NCI-H446 (cell line): ENCODE data around the gene NKRF.
A peak's percentile ranks its signal among the peaks of the same experiment; 100 is the strongest.
"Not testable (repeated sequence)": the region's sequence is repeated elsewhere in the genome, so short reads cannot be mapped to it uniquely, and the experiment has no call there.

Experiments
- DNase-seq, 2 experiments: peaks; one replicate each; lab custom pipeline; 2025; lab: John Stamatoyannopoulos, UW

Gene NKRF

DNA sequence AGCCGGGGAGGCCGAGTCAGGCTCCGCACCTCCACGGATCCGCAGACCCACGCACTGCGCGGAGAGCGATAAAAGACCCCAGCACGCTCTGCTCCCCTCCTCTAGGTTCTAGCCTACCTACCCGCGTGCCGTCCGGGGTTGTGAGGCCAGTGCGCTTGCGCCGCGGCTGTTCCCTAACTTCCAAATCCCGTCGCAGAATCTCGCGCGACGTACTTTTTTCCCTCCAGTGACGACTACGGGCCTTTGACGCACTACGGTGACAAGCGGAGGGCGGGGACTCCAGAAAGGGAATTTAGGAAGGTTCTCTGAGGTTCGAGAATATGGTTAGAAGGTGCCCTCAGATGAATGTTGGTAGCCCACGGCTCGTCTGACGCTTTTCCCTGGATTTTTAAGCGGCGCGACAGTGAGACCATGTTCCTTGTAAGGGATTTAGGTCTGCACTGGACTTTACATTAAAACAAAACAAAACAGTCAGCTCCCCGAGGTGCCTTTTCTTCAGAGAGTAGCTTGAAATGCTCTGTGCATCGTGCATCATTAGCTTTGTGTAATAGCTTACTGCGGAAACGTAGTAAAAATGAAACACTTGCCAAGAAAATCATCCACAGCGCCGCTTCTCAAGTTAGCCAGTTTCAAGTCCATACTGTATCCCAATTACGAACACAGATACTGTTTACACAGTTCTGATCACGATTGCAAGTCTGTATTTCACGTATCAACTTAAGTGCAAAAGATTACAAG is at the start of gene NKRF:
TSS of gene NKRF (minus strand) at position 145 of the 738 bp plus-strand sequence.
- peak; percentile 82 to 94 for DNase-seq

DNA sequence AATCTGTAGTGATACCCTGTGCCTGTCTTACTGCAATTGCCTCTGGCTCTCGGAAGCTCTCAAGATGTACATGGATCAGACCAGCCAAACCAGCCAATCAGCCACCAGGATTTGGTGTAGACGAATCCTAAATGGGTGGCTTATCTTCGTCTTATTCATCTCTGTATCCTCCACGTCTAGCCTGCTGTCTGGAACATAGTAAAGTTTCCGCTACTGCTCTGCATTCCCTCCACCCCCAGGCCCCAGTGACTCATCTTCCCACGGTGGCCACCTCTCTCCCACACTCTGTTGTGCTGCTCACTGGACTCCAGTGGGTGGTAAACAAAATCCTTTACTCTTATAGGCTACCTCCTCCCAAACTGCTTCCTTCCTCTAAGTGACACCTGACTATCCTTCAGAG is 48.9 kb upstream of the NKRF start:
- no peak for DNase-seq

DNA sequence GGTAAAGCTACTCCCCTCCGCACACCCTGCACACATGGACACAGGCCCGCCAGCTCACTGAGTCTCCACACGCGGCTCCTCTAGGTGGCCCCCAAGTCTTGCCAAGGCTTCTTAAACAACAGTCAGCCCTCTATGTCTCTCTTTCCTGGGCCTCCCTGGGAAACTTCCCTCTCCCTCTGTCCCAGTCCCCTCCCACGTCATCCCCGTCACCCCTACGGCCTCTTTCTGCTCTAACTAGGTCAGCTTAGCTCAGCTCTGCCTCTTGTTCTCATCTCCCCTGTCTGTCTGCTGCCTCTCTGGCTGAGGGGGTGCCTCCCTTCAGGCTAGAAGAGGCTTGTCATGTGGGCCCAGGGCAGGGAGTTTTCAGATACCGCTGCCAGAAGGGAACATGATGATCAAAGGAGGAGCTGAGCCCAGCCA is 47.9 kb upstream of the NKRF start:
- DNase-seq = no peak

DNA sequence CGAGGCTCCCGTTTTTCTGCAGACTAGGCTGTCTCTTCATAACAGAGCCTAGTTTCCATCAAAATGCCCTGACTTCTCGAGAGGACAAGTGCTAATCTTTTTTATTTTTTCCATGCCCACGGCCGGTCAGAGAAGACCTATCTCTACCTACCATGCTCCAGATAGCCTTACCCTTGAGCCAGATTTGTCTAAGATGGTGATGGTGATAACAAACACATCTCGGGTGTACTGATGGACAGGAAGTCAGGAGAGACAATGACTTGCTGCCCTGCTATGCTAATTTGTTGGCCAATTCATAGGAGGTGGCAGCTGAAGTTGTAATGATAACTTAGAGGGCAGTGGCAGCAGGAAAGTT is 42.2 kb upstream of the NKRF start:
- no peak for DNase-seq

DNA sequence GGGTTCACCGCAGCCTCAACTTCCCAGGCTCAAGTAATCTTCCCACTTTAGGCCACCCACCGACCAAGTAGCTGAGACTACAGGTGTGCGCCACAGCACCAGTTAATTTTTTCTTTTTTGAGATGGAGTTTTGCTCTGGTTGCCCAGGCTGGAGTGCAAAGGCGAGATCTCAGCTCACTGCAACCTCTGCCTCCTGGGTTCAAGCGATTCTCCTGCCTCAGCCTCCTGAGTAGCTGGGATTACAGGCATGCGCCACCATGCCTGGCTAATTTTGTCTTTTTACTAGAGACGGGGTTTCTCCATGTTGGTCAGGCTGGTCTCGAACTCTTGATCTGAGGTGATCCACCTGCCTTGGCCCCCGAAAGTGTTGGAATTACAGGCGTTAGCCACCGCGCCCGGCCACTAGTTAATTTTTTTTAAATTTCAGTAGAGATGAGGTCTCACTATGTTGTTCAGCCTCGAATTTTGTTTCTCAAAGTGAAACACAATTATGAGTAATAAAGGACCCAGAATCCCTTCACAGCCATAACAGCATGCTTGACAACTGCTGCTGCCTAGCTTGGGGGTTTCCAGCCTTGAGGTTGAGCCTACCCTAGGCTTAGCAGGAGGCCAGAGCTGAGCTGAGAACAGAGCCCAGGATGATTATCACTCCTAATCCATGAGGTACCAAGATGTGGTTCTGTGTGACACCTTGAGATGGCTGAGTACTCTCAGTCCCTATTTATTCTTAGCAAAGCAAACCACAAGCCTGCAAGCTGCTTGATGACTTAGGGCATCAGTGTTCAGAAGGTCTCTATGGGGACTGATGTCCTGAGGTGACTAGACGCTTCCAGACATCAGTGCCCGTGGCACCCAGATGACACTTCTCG is 41.6 kb upstream of the NKRF start:
- DNase-seq = no peak

DNA sequence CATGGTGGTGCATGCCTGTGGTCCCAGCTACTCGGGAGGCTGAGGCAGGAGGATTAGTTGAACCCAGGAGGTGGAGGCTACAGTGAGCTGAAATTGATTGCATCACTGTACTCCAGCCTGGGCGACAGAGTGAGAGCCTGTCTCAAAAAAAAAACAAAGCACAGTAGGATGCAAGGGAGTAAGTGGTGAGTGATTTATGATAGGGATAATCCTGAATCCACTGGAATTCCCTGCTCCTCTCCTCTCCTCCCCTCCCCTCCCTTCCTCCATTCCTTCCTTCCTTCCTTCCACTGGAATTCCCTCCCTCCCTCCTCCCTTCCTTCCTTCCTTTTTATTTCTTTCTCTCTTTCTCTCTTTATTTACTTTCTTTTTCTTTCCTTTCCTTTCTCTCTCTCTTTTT is 40.9 kb upstream of the NKRF start:
- no peak for DNase-seq

DNA sequence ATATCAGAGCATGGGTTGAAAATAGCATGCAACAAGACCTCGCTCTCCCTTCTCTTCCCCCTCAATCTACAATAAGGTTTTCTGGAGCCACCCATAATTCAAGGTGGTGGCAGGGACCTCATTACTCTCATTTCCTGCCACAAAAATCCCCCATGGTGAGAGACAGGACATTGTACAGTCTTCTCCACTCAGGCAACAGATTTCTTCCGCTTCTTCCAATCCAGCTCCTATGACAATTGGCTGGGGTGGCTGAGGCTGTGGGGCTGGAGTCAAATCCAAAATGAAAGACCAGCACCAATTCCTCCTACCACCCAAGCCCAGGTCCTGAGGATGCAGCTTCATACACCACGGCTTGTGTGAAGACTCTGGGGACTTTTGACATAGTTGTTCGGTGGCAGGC is 40.3 kb upstream of the NKRF start:
- DNase-seq = no peak

DNA sequence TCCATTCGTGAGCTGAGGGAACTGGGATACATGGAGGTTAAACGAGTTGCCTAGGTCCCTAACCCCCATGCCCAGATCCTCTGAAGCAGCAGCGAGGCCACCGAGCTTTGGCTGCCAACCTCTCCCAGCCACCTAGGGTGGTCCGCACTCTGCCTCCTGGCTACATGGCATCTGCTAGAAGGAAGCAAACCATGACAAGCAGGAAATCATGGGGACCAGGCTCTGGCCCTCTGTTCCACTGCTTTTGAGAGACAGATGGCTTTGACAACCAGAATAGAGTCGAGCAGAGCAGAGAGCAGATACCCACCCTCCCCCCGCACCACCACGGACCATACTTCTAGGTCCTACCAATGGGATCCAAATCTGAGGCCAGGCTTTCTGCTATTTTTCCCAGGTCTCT is 37.5 kb upstream of the NKRF start:
- DNase-seq = no peak

DNA sequence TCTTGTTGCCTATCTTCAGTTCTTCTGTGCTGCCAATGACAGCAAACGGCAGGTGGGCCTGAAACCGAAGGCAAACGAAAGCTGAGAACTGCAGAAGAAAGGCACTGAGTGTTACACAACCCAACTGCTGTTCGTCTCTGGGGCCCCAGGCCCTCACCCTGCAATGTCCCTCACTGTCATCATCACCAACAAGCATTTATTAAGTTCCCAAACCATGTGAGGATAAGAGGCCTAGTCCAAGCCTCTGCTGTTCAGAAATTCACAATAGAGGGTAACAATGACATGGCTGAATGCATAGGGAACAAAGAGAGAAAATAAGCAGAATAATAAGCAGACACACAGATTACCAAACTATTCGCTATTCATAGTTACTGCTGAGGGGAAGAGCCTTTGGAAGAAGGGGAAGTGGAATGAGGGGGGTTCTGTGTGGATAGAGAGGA is 34.5 kb upstream of the NKRF start:
- no peak for DNase-seq

DNA sequence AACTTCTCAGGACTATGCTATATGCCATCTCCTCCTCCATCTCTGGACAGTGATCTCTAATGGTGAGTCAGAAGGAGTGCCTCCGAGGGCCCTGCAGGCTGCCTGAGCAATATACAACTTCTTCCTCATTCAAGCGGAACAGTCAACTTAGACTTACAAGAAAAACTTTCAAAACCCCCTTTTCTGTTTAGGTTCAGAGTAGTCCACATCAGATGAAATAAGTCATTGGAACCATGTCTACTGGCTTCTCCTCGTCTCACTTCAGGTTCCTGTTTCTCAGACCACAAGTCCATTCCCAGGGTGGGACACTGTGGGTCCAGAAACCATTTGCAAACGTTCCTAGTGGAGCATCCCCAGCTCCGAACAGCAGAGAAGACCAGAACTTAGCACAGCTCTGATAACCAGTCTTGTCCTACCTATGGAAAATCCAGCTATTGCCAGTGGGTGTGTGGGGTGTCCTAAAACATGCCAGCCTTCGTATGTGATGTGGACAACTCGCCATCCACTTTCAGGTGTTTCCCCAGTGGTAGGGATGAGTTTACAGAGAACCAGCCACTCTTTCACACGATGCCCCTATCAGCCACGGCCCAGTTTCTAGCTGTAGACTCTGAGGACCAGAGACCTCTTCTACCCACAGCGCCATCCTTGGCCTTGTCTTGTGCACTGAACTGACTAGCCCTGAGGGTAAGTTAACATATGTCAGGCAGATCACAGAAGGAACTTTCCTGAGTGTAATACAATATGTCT is 32.7 kb upstream of the NKRF start:
- DNase-seq = no peak

DNA sequence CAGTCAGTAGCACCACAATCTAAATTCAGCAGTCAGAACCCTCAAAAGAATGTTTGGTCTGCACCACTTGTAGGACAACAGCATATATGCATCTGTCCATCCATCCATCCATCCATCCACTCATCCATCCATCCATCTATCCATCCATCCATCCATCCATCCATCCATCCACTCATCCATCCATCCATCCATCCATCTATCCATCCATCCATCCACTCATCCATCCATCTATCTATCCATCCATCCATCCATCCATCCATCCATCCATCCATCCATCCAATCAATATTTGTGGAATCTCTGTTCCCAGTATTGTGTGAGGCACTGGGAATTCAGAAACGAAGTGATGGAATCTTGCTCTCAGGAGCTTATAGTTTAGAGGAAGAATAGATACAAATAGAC is 31.2 kb upstream of the NKRF start:
- not testable (repeated sequence) for DNase-seq

DNA sequence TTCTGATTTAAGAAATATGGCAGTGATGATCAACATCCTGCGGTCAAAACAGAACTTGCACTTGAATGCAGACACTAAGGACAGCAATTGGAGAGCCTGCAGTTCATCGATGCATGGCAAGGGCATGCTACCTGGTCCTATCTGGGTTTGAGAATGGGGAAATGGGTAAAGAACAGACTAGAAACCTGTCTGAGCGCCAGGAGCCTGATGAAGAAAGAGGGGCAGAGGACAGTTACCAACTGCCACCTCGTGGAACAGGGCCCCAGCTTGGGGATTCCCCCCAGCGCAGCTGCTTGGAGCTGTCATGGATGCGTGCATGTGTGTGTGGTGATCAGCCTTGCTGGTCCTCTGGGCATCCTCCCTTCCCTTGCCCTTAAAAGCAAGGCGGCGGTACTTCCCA is 30.2 kb upstream of the NKRF start:
- no peak for DNase-seq

DNA sequence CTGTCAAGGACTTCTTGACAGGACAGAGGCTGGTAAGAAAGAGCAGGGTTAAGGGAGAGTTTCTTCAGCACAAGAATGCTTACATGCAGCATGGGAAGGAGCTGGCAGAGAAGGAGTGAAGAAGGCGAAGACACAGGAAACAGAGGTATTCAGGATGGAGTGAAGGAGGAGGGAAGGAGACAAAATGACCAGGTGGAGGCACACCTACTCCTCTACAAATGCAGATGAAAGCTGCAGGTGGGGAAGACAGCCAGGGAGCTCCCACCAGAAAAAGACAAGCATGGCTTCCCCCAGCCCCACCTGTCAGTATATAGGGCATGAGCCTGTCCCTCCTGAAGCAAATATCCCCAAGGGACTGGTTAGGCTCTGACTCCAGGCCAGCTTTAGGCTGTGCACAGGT is 29.6 kb upstream of the NKRF start:
- no peak for DNase-seq

DNA sequence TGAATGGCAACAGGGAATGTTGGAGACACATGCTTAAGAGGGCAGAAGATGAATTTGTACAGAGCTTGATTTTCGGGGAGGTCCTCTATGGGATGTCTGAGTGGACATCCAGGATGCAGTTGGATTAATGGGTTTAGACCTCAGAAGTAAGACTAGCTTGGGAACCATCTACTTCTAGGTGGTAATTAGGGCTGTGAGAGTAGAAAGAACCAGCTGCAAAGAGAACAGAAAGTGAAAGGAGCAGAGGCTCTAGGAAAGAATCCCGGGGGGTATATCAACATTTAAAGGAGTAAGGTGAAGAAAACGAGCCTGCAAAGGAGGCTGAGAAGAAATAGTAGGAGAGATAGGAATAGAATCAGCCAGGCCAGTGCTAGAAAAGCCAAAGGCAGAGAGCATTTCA is 29.0 kb upstream of the NKRF start:
- DNase-seq = no peak

DNA sequence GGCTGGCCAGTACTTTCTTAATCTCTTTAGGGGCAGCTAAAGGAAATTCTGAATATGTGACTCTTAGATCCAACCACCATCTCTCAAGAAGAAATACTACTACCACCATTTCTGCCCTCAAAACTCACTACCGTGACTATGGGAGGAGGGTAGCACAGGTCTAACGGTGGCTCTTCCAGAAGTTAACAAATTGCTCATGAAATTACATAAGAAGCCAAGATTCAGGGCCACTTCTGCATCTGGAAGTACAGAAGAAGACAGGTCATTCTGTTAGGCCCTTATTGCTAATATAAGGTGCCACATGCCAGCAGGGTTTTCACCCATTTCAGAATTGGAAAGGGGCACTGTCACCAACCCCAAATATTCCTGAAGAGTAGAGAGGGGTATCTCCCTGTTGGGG is 19.6 kb upstream of the NKRF start:
- no peak for DNase-seq

DNA sequence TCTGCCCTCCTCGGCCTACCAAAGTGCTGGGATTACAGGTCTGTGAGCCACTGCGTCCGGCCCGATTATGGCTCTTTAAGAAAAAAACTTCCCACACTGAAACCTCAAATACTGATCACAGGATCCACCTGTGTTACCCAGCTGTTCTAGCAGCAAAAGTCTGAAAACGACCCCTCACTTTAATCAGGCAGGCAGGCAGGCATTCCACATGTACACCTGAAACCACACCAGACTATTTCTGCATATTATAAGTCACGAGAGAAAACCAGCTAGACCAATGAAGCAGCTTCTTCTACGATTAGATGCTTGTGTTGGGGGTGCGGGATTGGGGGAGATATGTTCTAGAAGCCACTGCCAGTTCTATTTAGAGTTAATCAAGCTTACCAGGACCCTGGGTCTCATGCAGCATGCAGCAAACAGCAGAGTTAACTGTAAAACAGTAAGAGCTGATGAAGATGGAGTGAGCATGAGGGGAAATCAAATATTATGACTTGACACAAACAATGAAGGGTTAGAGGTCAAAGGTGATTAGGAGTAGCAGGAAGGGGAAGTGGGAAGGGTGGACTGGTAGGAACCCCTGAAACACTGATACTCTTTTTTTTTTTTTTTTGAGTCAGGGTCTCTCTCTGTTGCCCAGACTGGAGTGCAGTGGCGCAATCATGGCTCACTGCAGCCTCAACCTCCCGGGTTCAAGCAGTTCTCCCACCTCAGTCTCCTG is 18.9 kb upstream of the NKRF start:
- no peak for DNase-seq

DNA sequence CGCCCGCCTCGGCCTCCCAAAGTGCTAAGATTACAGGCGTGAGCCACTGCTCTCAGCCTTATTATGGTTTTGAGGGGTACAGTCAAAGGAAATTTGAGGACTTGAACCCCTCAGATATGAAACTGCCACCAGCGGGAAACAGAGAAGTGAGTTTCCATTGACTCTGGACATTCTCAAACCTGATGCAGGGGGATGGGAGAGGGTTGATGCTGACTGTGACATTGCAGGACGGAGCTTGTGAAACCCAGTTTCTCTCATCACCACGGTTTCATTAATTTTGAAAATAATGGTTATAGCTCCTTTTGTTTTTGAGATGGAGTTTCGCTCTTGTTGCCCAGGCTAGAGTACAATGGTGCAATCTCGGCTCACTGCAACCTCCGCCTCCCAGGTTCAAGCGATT is 18.2 kb upstream of the NKRF start:
- DNase-seq = no peak

DNA sequence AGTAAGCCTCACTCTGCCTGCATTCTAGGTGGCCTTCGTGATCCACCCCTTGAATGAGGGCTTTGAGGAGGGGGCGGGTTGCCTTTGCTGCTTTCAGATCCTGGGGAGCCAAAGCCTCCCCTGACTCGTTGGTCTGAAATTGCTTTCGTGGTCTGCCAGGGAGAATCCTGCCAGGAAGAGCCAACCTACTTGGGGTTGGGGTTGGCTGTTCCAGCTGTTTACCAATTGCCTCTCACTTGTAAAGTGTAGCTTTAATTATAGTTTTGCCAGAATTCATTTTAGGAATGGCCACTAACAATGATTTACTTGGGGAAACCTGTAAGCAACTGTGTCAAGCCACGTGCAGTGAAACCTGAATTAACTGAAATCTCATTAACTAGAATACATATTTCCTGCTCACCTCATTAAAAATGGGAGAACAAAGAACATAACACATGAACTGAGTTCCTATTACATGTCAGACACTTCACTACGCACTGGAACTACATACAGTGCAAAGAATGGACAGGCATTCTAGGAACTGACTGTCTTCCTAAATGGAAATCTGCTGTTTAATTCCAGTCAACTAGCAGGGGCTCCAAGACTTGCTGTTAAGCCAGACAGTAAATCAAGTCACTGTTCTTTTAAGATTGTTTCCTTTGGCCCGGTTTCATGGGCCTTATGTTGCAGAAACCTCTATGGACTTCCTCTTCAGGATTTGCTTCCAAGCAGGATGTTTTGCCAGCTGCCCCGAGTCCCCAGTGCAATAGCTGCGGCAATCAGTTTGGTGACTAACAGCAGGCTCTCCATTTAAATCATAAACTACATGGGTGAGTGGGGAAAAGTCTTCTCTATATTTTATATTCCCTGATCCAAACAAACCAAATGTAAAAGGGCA is 16.4 kb upstream of the NKRF start:
- DNase-seq = peak in 1 of 2 experiments; percentile 65

DNA sequence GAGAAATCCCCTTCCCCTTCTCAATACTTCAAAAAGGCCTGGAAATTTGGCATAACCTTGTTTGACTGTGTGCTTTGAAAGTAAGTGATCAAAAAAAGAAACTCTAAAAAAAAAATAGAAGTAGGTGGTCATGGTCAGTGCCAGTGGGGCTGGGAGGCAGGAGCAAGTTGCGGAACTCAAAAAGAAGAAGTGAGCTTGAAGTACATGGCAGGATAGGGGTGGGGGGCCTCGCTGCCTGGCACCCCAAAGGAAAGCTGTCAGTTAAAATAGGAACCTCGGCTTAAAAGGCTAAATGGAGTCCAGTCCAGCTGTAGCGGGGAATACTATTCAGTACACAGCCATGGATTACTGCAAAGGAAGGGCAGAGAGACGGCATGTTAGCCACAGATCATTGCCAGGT is 12.2 kb upstream of the NKRF start:
- no peak for DNase-seq

DNA sequence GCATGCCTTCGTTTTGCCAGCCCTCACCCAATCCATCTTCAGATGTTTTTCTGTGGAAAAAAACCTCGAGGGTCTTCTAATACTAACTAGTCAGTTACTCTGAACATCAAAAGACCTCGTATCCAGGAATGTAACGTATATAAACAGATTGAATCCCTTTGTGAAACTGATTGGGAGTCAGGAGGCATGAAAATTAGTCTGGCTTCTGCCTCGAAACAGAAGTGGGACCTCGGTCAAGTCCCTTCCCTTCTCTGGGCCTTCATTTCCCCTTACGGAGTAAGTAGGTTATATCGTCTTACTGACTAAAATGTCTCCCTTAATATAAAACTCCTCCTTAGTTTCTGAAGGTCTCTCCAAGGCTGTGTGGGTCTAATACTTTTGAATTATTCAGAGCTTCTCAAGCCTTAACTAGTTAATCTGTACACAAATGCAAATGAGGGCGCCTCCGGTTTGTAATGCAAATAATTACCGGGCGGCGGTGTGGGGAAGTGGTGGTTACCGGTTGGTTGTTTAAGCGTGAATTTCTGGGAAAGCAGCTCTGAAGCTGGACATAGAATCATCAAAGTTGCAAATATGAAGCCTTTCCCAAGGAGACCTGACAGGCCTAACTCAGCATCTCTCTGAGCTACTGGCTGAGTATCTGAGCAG is 11.4 kb upstream of the NKRF start:
- DNase-seq = no peak

DNA sequence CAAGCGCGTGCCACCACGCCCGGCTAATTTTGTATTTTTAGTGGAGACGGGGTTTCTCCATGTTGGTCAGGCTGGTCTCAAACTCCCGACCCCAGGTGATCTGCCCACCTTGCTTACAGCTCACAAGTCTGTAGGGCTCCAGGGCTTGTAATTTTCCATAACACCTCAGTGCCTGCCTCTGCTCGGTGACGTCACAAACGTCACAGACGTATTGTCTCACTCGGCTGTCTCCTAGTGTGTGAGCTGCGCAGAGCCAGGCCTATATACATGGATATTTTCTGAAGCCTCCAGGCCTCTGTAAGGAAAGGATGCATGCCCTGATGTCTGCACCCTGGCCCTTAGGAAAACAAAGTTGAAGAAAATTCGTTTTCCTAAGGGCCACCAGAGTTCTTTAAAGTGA is 8.6 kb upstream of the NKRF start:
- no peak for DNase-seq
